Colon (tissue), 2 donors: Measurements from ENCODE around the gene DIO3.

Experiments used
- FAIRE-seq: peaks from 2 replicates; lab custom pipeline; 2012; peaks lifted over from hg19 to GRCh38; lab: Jason Lieb, UNC
- donor health status: control.
- donor health status: control.

DIO3 gene

DNA sequence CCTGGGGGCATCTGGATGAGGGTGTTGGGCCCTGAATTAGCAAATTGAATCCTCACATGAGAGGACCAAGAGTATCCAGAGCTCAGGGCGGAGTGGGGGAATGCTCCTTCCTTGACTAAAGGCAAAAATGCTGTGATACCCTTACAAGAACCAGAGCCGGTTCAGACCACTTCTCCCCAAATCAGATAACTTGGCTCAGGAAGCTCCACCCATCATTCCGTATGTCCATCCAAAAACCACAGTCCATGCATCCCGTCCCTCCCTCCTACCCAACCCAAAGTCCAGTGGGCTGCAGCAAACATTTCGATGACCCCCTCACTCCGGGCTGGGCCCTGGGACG, 22.4 kb downstream of the DIO3 start:
- FAIRE-seq = no peak

DNA sequence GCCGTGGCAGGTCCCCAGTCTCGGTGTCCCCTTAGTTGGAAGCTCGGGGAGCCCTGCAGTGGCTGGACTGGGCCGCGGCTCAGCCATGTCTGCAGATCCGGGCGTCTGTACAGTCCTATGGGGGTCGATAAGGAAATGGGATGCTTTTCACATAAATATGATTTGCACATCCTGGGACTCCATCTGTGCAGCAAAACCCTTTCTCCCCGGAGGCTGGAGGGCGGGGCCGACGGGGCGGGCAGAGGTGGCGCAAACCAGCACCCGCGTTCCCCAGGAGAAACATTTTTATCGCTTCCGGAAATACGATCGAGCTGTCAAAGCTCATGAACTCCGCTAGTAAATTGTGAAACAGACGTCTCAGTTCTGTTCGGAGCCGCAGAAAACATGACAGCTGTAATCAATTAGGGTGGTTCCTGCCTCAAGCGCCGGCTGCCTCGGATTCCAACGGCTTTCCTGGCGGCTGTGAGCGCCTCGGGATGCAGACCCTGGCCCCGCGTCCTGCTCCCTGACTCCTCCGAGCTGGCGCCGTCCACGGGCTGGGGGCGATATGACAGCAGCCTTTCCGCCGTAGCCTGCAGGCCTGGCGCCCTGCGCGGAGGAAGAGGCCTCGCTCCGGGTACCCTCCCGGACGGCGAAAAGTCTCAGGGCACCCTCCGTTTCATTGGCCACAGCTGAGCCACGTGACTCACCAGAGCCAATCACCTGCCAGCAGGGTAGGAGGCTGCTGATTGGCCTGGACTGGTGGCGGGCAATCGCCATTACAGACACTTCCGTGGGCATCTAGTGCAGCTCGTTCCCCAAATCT, 23.0 kb downstream of the DIO3 start:
- FAIRE-seq = no peak

DNA sequence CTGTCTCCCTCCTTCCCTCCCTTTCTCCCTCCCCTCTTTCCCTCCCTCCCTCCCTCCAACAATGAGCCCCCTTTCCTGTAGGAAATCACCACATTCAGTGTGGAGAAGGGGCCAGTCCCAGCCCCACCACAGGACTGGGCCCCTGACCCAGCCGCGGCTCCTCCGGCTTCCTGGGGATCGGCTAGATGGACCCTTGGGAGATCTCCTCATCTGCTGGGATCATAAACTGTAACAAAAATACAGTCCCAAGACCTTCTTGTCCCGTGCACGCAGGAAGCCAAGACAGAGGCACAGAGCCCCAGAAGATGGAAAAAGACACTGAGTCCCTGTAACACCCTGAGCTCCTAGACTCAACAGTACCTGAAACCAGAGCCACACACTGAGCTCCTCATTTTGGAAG, 23.9 kb downstream of the DIO3 start:
- no peak for FAIRE-seq

DNA sequence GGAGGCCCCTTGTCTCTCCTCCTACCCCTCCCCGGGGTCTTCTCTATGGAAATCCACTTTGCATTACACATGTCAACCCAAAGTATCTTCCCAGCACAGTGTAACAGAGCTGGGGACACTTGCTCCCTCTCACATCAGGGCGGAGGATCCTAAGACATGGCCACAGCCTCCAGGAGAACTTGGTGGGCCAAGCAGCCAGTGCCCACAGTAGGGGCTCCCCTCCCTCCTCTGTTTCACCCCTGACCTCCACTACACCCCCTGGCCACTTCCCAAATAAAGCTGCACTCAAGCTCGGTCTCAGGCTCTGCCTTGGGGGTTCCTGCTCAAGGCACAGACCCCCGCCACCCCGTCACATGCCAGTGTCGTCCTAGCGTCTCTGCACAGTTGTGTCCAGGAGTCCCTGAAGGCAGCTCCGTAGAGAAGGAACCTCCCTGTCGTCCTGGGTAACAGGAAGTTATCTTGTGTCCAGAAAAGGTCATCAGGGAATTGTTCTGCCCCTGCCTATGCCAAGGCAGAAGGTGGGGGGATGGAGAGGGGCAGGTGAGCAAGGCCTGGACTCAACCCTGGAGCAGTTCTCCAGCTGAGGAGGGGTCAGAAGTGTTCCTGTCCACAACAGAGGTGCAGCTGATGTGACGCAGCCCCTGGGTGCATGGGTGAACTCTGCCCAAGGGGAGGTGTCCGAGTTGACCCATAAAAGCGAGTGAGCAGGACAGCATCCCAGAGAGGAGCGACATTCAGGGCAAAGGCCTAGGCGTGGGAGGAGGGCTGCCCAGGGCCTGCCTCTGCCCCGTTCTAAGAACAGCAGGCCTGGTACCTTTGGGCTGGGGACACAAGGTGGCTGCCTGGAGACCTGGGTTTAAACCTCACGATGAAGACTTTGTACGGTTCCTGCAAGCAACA, 25.5 kb downstream of the DIO3 start:
- FAIRE-seq = no peak

DNA sequence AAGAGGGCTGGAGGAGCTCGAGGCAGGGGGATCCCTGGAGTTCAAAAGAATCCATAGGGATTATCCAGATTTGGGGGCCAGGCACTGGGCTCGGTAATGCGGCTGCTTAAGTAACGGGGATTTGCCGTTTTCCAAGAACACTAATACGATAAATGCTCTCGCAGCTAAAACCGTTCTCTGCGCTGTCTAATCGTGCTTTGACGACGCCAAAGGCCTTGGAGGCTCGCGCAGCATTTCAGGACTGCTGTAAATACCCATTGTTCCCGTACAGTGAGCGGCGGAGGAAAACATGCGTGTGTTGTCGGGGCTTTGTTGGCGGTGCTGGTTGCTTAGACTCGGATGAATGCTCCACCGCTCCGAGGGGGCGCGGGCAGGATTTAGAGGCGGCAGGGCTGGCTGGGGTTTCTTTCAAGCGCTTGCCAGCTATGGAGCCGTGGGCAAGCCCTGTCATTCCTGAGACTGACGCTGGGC, 26.2 kb downstream of the DIO3 start:
- no peak for FAIRE-seq

DNA sequence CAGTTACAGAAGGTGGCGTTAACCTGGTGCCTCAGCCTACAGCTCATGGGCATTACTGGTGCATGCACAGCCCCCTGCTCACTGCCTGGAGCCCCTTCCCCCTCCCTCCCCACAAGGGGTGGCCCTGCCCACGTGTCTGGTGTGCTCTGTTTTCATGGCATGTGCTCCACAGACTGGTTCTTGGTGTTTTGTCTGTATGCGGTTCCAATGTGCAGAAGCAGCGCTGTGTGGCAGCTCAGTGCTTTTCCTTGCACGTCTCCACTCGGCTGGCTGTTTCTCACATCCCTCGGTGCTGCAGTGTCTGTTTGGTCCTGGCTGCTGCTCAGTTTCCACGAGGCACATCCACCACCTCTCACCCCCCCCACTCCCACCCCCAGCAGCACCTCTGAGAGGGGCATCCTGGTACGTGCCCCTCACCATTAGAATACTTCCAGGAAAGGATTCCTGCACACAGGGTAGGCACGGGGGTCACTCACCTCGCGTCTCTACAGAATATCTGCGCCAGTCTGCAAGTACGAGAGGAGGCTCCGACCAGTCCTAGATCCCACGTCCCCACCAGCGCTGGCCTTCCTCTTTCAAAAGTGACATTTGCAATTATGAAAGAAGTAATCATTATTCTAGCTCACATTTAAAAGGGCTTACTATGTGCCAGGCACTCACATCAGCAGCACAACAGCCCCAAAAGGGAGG, 27.1 kb downstream of the DIO3 start:
- no peak for FAIRE-seq

DNA sequence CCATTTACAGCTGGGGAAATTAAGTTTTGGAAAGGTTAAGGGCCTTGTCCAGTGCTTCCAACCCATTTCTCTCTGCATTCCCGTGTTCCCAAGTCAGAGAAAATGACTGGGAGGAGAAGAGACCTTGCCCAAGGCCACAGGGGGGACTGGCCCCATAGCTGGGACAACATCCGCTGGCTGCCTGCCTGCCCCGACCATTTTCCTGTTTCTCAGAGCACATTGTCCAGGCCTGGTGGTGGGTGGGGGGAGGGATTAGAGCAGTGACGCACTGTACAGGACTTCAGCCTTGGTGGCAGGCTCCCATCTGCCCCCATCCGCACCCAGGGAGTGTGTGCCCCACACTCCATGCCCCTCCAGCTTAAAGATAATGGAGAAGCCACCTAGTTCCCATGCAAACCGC, 27.7 kb downstream of the DIO3 start:
- no peak for FAIRE-seq

DNA sequence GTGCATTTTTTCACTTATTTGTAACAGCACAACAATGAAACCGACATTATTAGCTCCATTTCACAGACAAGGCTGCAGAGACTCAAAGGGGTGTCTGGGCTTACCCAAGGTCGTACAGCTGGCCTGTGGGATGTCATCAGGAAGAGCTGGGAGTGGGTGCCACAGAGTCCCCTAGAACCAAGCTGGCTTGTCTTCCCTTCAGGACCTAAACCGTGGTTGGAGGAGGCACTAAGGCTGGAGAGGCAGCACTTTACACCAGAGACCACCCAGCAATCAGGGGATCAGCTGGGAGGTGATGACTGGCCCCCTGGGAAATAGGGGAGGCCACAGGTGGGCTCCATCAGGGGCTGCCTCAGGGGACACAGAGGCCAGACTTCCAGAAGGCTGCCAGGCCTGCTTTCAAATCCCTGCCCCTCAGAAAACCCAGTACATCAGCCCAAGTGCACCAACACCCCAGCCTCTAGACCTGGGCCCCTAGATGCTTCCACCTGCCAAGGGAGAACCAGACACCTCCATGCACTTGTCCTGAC, 28.3 kb downstream of the DIO3 start:
- FAIRE-seq = no peak

DNA sequence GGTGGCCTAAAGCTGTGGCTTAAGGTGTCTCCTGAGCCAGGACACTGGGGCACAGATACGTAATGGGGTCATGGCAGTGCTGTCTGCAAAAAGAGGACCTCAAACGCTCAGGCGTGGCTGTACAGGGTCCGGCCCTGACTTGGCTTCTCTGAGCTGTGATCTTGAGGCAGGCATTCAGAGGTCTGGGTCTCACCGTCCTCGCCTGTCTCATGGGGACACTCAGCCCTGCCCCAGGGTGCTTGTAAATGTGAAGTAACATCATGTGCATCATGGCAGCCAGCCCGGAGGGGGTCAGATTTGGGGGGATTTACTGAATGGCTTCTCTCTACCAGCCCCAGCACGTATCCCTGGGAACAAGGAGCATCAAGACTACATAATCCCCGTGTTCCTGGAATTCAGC, 28.8 kb downstream of the DIO3 start:
- no peak for FAIRE-seq

DNA sequence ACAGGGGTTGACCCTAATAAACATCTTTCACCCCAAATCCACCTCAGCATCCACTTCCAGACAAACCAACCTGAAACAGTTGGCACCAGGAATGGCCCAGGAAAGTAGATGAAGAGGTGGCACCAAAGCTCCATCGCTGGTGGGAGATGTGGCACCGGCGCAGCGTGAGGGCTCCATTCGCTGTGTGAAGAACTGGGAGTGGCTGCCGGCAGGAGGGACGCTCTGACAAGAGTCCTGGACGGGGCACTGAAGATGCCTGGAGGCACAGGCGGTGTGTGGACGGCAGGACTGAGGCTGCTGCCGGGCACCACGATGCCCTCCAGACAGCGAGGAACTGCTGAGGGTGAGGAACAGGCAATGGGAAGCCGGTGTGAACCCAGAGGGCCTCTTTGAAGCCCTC, 29.3 kb downstream of the DIO3 start:
- FAIRE-seq = no peak

DNA sequence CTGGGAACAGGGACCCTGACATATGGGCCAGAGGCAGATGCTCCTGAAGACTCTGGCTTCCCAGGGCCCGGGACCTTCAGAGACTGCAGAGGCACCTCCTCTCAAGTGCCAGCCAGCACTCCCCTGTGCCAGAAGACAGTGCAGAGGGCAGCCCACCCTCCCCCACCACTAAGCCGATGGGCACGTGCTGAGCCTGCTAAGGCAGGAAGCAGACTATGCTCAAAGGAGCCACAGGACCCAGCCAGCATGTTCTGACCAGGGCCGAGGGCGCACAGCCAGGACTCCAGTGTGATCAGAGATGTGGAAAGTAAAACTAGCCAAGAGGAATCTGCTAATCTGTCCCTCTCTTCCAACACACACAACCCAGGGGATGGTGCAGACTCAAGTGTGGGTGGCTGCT, 29.8 kb downstream of the DIO3 start:
- FAIRE-seq = no peak

DNA sequence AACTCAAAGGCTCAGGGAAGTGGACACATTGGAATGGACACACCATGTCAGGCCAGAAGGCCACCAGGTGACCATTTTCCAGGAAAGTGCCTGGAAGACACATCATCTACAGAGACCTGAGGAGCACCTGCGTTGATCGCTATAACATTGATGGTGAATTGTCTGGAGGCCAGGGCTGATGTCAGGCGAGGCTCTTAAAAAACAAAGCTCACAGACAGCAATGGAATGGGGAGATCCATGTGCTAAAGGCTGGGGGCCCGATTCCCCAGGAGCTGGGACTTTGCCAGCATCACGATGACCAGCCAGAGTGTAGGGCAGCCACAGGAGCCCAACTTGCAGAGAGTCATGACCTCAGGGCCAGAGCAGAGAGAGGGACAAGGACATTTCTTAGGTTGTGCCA, 30.3 kb downstream of the DIO3 start:
- FAIRE-seq = no peak

DNA sequence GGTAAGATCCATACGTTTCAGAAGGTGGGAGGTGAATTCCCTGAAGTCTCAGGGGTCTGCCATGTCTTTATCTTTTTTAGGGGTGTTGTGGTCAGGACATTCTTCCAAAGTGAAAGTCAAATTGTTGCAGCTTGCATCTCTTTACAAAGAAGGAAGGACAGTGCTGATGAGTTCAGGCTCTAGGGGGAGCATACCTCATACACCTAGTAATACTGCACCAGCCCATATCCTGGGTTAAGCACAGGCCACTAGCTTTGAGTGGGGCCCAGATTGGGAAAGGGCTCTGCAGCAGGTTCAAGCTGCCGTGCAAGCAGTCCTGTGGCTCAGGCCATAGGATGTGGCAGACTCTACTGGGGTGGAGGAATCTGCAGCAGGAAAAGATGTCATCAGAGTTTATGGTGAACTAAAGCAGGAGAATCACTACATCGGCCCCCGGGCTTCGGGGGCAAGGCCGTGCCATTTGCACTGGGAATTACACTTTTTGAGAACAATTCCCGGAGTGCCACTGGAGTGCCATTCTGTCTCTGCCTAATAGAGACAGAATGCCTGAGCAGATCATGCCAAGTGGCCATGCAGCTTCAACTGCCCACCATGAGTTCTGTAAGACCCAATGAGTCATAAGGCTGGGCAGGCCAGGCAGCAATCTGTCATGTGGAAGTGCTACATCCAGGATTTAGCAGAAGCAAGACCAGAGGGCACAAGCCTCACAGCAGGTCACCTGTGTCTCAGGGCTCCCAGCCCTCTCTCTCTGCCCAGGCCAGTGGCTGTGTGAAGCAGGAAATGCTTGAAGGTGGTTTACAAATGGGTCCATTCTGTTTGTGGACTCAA, 32.3 kb downstream of the DIO3 start:
- FAIRE-seq = no peak

DNA sequence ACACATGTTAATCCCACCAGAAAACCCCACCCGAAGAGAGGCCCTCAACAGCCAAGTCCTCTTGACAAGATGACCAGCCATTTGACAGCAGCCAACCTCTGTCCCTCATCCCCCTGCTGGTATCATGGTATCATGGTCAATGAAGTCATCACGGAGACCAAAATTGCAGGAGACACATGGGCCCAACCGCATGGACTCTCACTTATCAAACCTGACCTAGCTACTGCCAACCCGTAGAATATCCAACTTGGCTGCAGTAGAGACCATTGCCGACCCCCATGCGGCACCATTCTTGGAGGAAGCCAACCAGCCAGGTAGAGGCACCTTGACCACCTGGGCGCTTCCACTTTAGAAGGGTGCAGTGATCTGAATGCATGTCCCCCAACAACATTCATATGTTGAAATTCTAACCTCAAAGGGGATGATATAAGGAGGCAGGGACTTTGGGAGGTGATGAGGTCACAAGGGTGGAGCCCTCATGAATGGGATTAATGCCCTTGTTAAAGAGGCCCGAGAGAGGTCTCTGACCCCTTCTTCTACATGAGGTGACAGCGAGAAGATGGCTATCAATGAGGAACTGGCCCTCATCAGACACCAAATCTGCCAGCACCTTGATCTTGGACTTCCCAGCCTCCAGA, 33.3 kb downstream of the DIO3 start:
- FAIRE-seq = no peak

DNA sequence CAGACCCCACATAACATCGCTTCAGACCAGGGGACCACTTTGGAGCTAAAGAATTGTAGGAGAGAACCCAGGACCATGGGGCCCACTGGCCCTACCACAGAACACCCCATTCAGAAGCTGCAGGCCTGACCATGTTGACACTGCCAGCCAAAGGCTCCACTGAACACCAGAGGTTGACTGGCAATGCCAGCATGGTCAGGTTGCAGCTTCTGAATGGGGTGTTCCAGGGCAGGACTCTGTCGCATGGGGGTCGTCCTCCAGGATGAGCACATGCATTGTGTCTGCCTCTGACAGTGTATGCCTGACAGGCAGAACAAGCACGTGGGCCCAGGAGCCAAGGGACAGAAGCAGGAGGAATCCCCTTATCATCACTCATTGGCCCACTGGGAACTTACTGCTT, 34.1 kb downstream of the DIO3 start:
- no peak for FAIRE-seq

DNA sequence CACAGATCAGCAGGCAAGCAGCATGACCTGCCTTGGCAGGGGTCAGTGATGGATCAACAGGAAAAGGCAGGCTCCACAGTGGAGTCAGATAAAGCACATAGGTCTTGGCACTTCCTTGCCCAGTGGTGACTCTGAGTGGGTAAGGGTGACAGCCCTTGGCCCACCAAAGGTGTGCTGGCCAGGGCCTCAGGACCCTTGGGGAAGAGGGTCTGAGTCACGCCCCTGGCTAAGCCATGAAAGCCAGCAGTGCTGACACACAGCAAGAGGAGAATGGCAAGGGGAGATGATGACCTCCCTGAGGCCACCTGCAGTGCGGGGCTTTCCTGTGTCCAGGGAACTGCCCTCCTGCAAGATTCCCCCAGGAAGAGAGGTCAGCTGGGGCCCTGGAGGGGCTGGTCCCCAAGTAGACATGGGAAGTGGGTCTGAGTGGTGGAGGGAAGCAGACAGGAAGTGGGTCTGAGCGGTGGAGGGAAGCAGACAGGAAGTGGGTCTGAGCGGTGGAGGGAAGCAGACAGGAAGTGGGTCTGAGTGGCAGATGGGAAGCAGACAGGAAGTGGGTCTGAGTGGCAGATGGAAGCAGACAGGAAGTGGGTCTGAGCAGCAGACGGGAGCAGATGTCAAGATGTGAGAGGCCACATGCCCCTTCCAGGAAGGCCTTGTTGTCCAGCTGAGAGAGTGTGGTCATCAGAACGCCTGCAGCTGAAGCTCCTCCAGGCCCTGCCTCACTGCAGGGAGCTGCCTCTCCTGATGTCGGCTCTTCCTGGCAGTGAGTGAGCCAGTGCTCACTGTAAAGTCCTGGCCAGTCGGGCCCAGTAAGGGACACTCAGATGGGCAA, 34.8 kb downstream of the DIO3 start:
- FAIRE-seq = no peak

DNA sequence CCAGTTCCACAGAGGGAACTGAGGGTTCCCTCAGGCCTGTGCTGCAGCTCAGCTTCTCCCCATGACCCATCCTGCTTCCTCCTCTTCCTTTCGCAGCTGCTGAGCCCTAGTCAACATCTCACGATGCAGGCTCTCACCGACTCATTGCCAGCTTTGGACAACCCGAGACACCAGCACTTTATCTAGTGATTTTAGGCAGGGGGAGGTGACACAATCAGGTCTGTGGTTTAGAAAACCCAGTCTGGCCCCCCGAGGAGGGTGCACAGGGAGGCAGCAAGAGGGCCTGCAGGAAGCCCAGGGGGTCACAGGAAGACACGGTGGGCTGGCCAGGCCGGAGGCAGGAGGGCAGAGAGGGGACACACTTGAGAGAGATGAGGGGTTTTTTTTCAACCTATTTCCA, 35.4 kb downstream of the DIO3 start:
- no peak for FAIRE-seq

DNA sequence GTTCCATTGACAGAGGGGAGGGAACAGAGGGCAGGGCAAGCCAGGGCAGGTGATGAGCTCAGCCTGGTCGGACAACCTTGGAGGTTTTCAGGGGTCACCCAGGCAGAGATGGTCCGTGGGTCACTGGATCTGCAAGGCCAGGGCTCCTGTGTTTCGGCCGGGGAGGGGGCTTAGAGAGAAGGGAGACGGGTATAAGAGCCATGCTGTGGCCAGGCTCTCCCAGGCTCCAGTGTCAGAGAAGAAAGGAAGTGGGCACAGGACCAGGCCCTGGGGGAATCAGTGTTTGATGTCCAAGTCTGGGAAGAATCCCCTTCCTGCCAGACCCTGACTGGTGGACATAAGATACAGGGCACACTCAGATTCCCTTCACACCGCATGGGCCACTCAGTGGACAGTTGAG, 36.9 kb downstream of the DIO3 start:
- FAIRE-seq = no peak

DNA sequence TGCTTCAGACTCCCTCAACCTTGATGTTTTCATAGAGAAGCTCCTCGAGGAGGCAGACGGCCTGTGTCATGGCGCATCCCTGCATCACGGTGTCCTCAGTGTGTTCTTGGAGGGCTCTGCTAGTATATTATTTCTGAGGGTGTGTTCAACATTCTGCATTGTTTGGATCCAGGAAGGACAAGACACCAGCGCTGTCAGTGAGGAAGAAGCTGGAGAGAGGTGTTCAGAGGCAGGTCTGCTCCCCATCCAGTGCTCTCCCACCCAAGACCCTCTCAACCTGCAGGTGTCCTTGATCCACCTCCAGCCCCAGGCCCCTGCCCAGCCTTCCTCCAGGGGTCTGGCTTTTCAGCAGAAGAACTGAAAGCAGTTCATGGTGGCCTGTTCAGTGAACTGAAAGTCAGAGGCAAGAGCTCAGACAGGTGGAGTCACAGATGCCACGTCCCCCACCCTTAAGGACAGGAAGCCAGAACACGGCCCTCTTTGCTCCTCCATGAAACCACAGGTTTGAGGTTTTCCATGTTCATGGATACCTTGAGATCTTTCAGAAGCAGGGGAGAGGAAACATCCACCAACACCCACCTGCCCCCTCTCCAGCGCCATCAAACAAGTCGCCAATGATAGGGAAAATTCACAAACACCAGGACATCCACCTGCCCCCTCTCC, 37.4 kb downstream of the DIO3 start:
- no peak for FAIRE-seq
